Measurements from ENCODE around the gene STK24. TPM values are rescaled to one million over a fixed set of nuclear protein-coding genes. Genes with fewer than 3 reads are reported as not detected.
"Not testable (repeated sequence)": the region's sequence is repeated elsewhere in the genome, so short reads cannot be mapped to it uniquely, and the experiment has no call there.

The STK24 gene
- total RNA-seq, 2 experiments from 2014 or later, result 140 to 147 TPM

- no peak overlapping the region for H3K27ac Mint-ChIP-seq
Measured at GRCh38 chr13:98413796-98414195, 163.1 kb downstream of the STK24 start.

DNA sequence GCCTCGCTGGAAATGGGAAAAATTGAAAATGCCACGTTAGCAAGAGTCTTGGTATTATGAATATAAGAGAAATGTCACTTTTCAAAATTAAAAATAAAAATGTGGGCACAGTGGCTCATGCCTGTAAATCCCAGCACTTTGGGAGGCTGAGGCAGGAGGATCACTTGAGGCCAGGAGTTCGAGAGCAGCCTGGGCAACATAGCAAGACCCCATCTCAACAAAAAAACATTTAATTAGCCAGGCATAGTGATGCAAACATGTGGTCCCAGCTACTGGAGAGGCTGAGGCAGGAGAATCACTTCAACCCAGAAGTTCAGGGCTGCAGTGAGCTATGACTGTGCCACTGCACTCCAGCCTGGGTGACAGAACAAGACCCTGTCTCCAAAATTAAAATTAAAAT lies 163.6 kb downstream of the STK24 start:
- H3K4me1 Mint-ChIP-seq; H3K9me3 Mint-ChIP-seq; H3K4me3 Mint-ChIP-seq; H3K27ac Mint-ChIP-seq; H3K36me3 Mint-ChIP-seq; DNase-seq; H3K27me3 Mint-ChIP-seq; POLR2A ChIA-PET; ATAC-seq (ENCODE audit: low read depth): not testable (repeated sequence)

More at GRCh38 chr13:98413796-98414195, 163.1 kb downstream of the STK24 start:
- Mint-ChIP-seq H3K4me1 (peaks cover 7% of the 10 kb centered on the region), H3K36me3 (no peaks in the 10 kb centered on the region), H3K4me3 (no peak overlapping the region), H3K9me3 (no peaks in the 10 kb centered on the region), H3K27me3 (peaks cover 2% of the 10 kb centered on the region)
- ATAC-seq (ENCODE audit: low read depth) (no peak), DNase-seq (no peak)
- POLR2A ChIA-PET, result no interaction called here

DNA sequence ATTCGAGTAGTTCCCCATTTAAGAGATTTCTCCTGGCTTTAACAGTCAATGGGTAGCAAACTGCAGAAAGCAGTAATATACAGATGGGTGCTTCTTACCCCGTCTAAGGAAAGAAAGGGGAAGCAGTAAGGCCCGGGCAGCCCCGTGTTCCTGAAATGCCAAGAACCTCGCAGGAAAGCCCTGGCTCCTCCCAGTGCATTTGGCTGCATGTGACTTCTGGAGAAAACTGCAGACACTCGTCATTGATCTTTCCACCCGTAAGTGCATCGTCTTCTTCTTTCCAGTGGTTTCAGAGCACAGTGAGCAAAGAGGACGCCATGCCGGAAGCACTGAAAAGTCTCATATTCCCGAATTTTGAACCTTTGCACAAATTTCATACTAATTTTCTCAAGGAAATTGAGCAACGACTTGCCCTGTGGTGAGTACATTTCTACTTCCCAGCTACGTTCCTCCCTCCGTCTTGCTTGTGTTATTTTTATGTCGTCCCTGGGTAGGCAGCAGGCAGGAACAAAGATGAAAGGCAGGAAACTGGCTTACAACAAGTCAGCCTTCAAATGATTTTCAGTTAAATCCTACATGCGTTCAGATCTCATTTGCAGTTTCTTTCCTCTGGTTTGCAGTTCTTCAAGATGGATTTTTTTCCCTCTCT lies 165.2 kb downstream of the STK24 start:
- Mint-ChIP-seq H3K36me3 (no peaks in the 10 kb centered on the region), H3K4me3 (peak overlapping the region; percentile 54), H3K27ac (peak overlapping the region; percentile 39), H3K27me3 (peaks cover 5% of the 10 kb centered on the region), H3K4me1 (peaks cover 7% of the 10 kb centered on the region), H3K9me3 (no peaks in the 10 kb centered on the region)
- DNase-seq (no peak), ATAC-seq (ENCODE audit: low read depth) (no peak)
- POLR2A ChIA-PET, result no interaction called here

GRCh38 chr13:98411013-98411412 lies 165.9 kb downstream of the STK24 start:
- no peak for DNase-seq
- ATAC-seq (ENCODE audit: low read depth), result no peak
- POLR2A ChIA-PET, result no interaction called here
- H3K27ac Mint-ChIP-seq, result no peak overlapping the region
- H3K4me1 Mint-ChIP-seq, result peaks cover 7% of the 10 kb centered on the region
- no peak overlapping the region for H3K4me3 Mint-ChIP-seq
- H3K27me3 Mint-ChIP-seq, result peaks cover 5% of the 10 kb centered on the region
- no peaks in the 10 kb centered on the region for H3K36me3 Mint-ChIP-seq
- no peaks in the 10 kb centered on the region for H3K9me3 Mint-ChIP-seq

DNA sequence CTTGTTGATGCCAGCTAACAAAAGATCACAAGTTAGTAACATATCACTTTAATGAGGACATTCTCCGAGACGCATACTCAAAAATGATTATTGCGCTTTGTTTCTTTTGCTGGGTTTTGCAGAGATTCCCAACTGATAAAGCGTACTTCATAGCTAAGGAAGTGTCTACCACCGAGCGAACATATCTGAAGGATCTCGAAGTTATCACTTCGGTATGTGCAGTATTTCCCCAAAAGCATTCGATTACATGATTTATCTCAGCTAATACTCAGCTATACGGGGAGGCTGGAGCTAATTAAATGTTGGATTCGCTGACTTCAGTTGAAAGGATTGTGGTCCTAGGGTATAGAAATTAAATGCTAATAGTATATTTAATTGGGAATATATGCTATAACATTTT lies 166.3 kb downstream of the STK24 start:
- Mint-ChIP-seq H3K27me3 (peaks cover 5% of the 10 kb centered on the region), H3K36me3 (no peaks in the 10 kb centered on the region), H3K27ac (no peak overlapping the region), H3K4me3 (no peak overlapping the region), H3K9me3 (no peaks in the 10 kb centered on the region), H3K4me1 (peaks cover 7% of the 10 kb centered on the region)
- ATAC-seq (ENCODE audit: low read depth) (no peak), DNase-seq (no peak)
- POLR2A ChIA-PET, result no interaction called here

- Mint-ChIP-seq H3K36me3 (no peaks in the 10 kb centered on the region), H3K4me3 (no peak overlapping the region), H3K27me3 (peaks cover 9% of the 10 kb centered on the region), H3K9me3 (no peaks in the 10 kb centered on the region), H3K27ac (no peak overlapping the region), H3K4me1 (peaks cover 7% of the 10 kb centered on the region)
- no peak for DNase-seq
- POLR2A ChIA-PET, result no interaction called here
- no peak for ATAC-seq (ENCODE audit: low read depth)
Measured at GRCh38 chr13:98409281-98409680, 167.6 kb downstream of the STK24 start.

- no peak for ATAC-seq (ENCODE audit: low read depth)
- Mint-ChIP-seq H3K27ac (no peak overlapping the region), H3K4me3 (no peak overlapping the region), H3K36me3 (no peaks in the 10 kb centered on the region), H3K27me3 (peaks cover 9% of the 10 kb centered on the region), H3K9me3 (no peaks in the 10 kb centered on the region), H3K4me1 (peaks cover 7% of the 10 kb centered on the region)
- POLR2A ChIA-PET, result no interaction called here
- DNase-seq, result no peak
Measured at GRCh38 chr13:98407575-98407974, 169.3 kb downstream of the STK24 start.

- DNase-seq (no peak), ATAC-seq (ENCODE audit: low read depth) (no peak)
- H3K4me1 Mint-ChIP-seq, result peaks cover 4% of the 10 kb centered on the region
- POLR2A ChIA-PET, result no interaction called here
- no peaks in the 10 kb centered on the region for H3K36me3 Mint-ChIP-seq
- peaks cover 9% of the 10 kb centered on the region for H3K27me3 Mint-ChIP-seq
- H3K27ac Mint-ChIP-seq, result no peak overlapping the region
- H3K9me3 Mint-ChIP-seq, result no peaks in the 10 kb centered on the region
- no peak overlapping the region for H3K4me3 Mint-ChIP-seq
Measured at GRCh38 chr13:98406971-98407370, 169.9 kb downstream of the STK24 start.

DNA sequence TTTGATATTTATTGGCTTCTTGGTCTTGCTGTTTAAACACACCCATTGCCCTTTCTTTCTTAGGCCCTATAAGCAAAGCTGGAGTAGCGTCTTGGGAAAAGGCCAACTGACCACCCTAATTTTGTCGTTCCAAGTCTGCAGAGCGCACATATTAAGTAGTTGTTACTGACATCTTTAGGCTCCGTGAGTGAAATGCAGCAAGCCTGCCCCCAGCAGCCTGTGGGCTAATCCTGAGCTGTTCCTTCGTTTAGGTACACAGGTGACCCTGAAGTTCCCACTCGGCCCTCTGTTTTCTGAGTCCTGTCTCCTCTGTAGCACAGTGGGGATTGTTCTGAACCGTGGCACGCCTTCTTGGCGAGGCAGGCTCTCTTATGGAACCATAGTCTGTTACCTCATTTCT lies 170.5 kb downstream of the STK24 start:
- peaks cover 9% of the 10 kb centered on the region for H3K27me3 Mint-ChIP-seq
- no peak for DNase-seq
- H3K4me1 Mint-ChIP-seq, result no peaks in the 10 kb centered on the region
- H3K4me3 Mint-ChIP-seq, result no peak overlapping the region
- H3K9me3 Mint-ChIP-seq, result no peaks in the 10 kb centered on the region
- no peak for ATAC-seq (ENCODE audit: low read depth)
- POLR2A ChIA-PET, result no interaction called here
- H3K36me3 Mint-ChIP-seq, result no peaks in the 10 kb centered on the region
- H3K27ac Mint-ChIP-seq, result no peak overlapping the region

DNA sequence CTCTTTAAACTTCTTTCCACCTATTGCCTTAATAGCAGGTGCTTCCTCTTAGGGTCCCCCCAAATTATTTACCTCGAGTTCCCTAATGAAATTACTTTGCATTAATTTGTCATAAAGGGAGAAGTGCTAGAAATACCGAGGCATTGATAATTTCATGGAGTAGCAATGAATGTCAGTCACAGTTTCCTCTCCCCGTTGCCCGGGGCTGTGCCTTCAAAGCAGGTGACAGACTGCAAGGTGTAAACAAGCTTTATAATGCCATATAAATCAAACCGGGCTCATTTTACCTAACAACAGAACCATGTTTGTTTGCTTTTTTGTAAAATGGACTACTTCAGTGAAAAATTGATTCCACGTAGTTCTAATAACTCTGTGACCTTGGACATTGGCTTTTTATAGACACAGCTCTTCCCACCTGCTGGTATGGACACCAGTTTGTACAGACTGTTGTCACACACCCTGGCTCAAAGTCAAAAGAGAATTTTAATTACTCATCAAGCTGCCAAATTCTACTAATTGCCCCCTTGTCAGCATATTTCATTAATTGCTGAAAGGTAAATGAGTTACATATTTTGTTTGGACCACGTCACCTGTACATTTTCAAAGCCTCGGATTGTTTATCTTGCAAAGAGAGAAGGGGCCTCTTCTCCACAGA lies 171.1 kb downstream of the STK24 start:
- H3K27me3 Mint-ChIP-seq, result peaks cover 8% of the 10 kb centered on the region
- no peak for DNase-seq
- no peak overlapping the region for H3K27ac Mint-ChIP-seq
- no peak for ATAC-seq (ENCODE audit: low read depth)
- POLR2A ChIA-PET, result no interaction called here
- no peaks in the 10 kb centered on the region for H3K4me1 Mint-ChIP-seq
- no peaks in the 10 kb centered on the region for H3K9me3 Mint-ChIP-seq
- H3K36me3 Mint-ChIP-seq, result no peaks in the 10 kb centered on the region
- no peak overlapping the region for H3K4me3 Mint-ChIP-seq

DNA sequence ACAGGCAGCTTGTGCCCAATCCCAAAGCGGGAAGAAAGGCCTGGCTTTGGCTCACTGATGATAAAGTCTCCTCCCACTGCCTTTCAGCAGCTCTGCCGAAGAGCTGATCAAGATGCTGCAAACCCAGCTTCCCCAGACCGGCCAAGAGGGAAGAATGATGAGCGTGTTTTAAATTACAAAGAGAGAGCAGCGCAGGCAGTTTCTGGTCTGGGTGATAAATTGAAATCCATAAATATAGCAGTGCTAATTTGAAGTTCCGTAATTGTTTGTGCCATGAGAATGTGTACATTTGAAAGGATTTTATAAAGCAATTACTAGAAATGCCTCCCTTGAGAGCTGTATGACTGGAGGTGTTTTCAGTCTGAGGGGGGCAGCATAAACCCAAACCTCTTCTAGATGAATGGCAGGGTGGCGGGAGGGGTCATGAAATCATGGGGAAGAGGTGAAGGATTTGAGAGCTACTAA lies 171.8 kb downstream of the STK24 start:
- H3K27ac Mint-ChIP-seq, result no peak overlapping the region
- H3K9me3 Mint-ChIP-seq, result no peaks in the 10 kb centered on the region
- H3K4me3 Mint-ChIP-seq, result no peak overlapping the region
- H3K27me3 Mint-ChIP-seq, result peaks cover 7% of the 10 kb centered on the region
- no peak for ATAC-seq (ENCODE audit: low read depth)
- POLR2A ChIA-PET, result no interaction called here
- no peaks in the 10 kb centered on the region for H3K4me1 Mint-ChIP-seq
- no peaks in the 10 kb centered on the region for H3K36me3 Mint-ChIP-seq
- no peak for DNase-seq

DNA sequence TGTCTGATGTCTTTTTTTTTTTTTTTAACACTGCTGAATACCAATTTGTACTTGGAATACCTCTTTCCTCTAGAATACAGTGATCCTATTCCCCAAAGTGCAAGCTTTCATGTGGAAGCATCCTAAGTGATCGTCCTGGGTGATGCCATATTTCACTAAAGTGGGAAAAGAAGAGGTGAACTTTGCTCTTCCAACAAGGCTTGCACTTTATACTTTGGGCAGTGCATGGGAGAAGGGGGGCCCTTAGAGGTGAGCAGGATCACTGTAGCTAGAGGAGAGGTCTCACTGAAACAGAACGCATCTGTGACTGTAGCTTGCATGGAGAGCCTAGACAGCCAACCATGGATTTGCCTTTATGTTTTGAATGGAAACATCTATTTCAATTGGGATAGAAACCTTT lies 173.8 kb downstream of the STK24 start:
- no peak overlapping the region for H3K4me3 Mint-ChIP-seq
- H3K27me3 Mint-ChIP-seq, result peaks cover 13% of the 10 kb centered on the region
- H3K27ac Mint-ChIP-seq, result no peak overlapping the region
- no peaks in the 10 kb centered on the region for H3K36me3 Mint-ChIP-seq
- DNase-seq (no peak), ATAC-seq (ENCODE audit: low read depth) (no peak)
- POLR2A ChIA-PET, result no interaction called here
- H3K4me1 Mint-ChIP-seq, result no peaks in the 10 kb centered on the region
- H3K9me3 Mint-ChIP-seq, result no peaks in the 10 kb centered on the region

- Mint-ChIP-seq H3K27me3 (peaks cover 12% of the 10 kb centered on the region), H3K36me3 (no peaks in the 10 kb centered on the region), H3K4me1 (no peaks in the 10 kb centered on the region), H3K9me3 (no peaks in the 10 kb centered on the region), H3K27ac (no peak overlapping the region), H3K4me3 (no peak overlapping the region)
- POLR2A ChIA-PET, result no interaction called here
- ATAC-seq (ENCODE audit: low read depth) (no peak), DNase-seq (no peak)
Measured at GRCh38 chr13:98401934-98402333, 175.0 kb downstream of the STK24 start.

DNA sequence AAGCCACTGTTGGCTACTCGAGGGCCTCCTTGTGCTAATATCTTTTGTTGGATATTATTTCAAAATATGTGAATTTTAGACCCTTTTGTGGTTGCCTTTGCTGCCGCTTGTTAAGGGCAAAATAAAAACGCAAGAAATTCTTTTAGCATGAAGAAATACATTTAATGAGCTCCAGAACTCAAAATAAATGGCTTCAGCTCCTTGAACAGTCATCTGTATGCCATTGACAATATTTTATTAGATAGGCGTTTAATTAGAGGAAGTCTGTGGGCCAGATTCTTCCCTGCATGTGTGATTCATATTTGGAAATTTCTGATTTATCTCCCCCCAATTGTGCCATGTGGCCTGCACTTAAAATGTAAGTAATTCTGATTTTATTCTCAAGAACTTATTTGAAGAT lies 177.2 kb downstream of the STK24 start:
- H3K4me3 Mint-ChIP-seq, result no peak overlapping the region
- peaks cover 6% of the 10 kb centered on the region for H3K27me3 Mint-ChIP-seq
- H3K27ac Mint-ChIP-seq, result no peak overlapping the region
- H3K36me3 Mint-ChIP-seq, result no peaks in the 10 kb centered on the region
- no peak for ATAC-seq (ENCODE audit: low read depth)
- POLR2A ChIA-PET, result no interaction called here
- DNase-seq, result no peak
- H3K9me3 Mint-ChIP-seq, result no peaks in the 10 kb centered on the region
- no peaks in the 10 kb centered on the region for H3K4me1 Mint-ChIP-seq

Measured in activated naive CD8-positive, alpha-beta T cell treated with anti-CD3 and anti-CD28 coated beads, Interleukin-2, amount 10 ng/mL, durations not matched to agents 7 days and 5 days (primary cell).